HG03097 (cell line): ENCODE measurements around the gene WDR91.

ENCODE experiments used
- ATAC-seq: cut with Tn5 transposase; IDR thresholded peaks from one replicate; pipeline ENCODE4 v1.9.1; 2021; ENCODE audit not compliant: unreplicated experiment, low FRiP score

WDR91 gene

GRCh38 chr7:135143885-135144668 is 67.2 kb downstream of the WDR91 start:
- ATAC-seq, result no peak
